Measurements from ENCODE around the gene PJA1. TPM values are rescaled to one million over a fixed set of nuclear protein-coding genes. Genes with fewer than 3 reads are reported as not detected.

PJA1 gene
- polyA plus RNA-seq, 2 of the 4 experiments (the other 2 are of a cell fraction), result 19.6 to 20.2 TPM

DNA sequence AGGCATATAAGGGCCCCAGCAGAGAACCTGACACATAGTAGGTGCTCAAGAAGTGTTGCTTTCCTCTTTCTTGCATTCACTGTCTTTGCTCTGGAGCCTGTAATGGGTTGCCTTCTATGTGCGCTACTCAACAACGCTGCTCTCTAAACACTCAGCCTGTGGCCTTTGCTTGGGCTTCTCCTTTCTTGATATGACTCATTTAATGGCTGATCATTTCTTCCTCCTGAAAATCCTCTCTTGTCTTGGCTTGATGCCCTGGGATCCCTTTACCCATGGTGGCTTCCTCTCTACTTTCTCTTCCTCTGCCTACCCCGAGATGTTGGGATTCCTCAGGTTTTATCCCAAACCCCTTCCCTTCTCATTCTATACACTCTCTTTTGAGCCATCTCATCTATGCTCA, 19.9 kb upstream of the PJA1 start:
- POLR2A ChIA-PET, result no interaction called here
- no peak for TF ChIP-seq ZFP36 (IDR thresholded peaks at IDR 0.05; ENCODE audit: borderline replicate concordance, partially characterized antibody)
- TF ChIP-seq TFCP2L1 (CRISPR knock-in tag; IDR thresholded peaks at IDR 0.05), result no peak
- no peak for TF ChIP-seq KDM1A (IDR thresholded peaks at IDR 0.05; ENCODE audit: low read depth)
- no peak for TF ChIP-seq MAZ (IDR thresholded peaks at IDR 0.05; ENCODE audit: borderline replicate concordance, low read depth, low read length)
- no peak for TF ChIP-seq ESRRA (IDR thresholded peaks at IDR 0.05; ENCODE audit: borderline replicate concordance, low read length)
- no peak for TF ChIP-seq TP53 (CRISPR knock-in tag; IDR thresholded peaks at IDR 0.05)
- TF ChIP-seq RARB (CRISPR knock-in tag; IDR thresholded peaks at IDR 0.05), result no peak
- TF ChIP-seq HOXB5 (CRISPR knock-in tag; IDR thresholded peaks at IDR 0.05), result no peak
- TF ChIP-seq NR3C1 (IDR thresholded peaks at IDR 0.05), result no peak
- no peak for TF ChIP-seq CBX8 (IDR thresholded peaks at IDR 0.05)
- no peak for TF ChIP-seq KDM5A (IDR thresholded peaks at IDR 0.05)
- no peak for TF ChIP-seq HOXB13 (CRISPR knock-in tag; IDR thresholded peaks at IDR 0.05; ENCODE audit: low read depth)
- no peak for TF ChIP-seq JUNB (IDR thresholded peaks at IDR 0.05)
- TF ChIP-seq, protein P1, sequence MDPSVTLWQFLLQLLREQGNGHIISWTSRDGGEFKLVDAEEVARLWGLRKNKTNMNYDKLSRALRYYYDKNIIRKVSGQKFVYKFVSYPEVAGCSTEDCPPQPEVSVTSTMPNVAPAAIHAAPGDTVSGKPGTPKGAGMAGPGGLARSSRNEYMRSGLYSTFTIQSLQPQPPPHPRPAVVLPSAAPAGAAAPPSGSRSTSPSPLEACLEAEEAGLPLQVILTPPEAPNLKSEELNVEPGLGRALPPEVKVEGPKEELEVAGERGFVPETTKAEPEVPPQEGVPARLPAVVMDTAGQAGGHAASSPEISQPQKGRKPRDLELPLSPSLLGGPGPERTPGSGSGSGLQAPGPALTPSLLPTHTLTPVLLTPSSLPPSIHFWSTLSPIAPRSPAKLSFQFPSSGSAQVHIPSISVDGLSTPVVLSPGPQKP (IDR thresholded peaks at IDR 0.05; ENCODE audit: low read depth, low read length), result no peak
- Histone ChIP-seq H3K4me2 (no peak overlapping the region), H3K9me3 (no peaks in the 10 kb centered on the region), H3K4me3 (no peak overlapping the region), H3K4me1 (no peaks in the 10 kb centered on the region), H3K27ac (no peak overlapping the region)
- CTCF ChIA-PET, result no interaction called here
- DNase-seq (ENCODE audit: low read depth in 1 of 2, low spot score in 1 of 2), result no peak
- FAIRE-seq, result no peak
- no peak for ATAC-seq
- 55% methylated on average over 3 of the region's 3 CpGs for WGBS (ENCODE audit: missing lambda C conversion rate)

DNA sequence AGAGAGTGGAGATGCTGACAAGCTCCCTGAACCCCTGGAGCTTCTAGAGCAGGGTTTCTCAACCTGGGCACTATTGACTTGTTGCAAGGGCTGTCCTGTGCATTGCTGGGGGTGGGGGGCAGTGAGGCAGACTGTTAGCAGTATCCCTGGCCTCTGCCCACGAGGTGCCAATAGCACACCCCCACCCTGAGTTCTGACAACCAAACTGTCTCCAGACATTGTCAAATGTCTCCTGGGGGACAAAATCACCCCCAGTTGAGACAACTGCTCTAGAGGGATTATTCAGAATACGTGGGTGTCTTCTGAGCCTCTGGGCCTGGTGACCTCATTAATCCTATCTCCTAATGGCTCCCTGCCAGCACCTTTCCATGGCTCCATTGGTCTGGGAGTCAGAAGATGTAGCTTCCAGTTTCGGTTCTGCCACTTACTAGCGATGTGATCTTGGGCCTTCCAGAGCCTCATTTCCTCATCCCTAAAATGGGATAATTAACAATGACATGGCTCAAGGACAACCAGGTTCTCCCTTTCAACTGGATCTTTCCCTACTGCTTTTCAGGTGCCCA, 17.6 kb upstream of the PJA1 start:
- CTCF ChIA-PET, result no interaction called here
- 49% methylated on average over 4 of the region's 4 CpGs for WGBS (ENCODE audit: missing lambda C conversion rate)

DNA sequence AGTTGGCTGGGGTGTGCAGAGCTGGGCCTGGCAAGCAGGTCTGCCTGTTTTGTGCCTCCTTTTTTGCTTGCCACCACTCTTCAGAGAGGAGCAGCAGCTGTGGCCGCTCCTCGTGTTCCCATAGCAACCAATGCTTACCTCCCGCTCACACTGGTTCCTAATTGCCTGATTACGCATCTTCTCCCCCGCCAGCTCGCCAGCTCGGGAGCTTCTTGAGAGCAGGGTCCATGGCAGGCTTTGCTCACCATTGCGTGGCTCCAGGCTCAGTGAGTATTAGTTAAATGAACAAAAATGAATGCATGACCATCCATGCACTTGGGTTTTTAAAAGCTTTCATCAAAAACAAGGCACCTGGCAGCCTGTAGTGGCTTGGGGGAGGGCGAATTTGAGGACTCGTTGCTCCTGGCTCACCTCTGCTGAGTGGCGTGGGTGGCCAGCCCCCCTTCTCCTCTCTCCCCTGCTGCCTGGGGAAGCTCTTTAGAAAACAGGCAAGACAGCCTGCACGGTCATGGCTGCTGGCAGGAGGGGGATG, 14.2 kb upstream of the PJA1 start:
- CTCF ChIA-PET, result interaction anchor here (1.1 to 1.3 kb wide), 2 partner anchors 43 to 46 kb away, joined by 3 read pairs; no protein-coding TSS in a partner anchor
- no peak for ATAC-seq
- POLR2A ChIA-PET, result no interaction called here

More for the DNA sequence above, 17.6 kb upstream of the PJA1 start:
- DNase-seq (ENCODE audit: low read depth in 1 of 2, low spot score in 1 of 2) (no peak), ATAC-seq (no peak), FAIRE-seq (no peak)
- POLR2A ChIA-PET, result no interaction called here
- no peak overlapping the region for H3K4me3 ChIP-seq
- no peak overlapping the region for H3K4me2 ChIP-seq
- no peaks in the 10 kb centered on the region for H3K9me3 ChIP-seq
- H3K27ac ChIP-seq, result no peak overlapping the region
- no peaks in the 10 kb centered on the region for H3K4me1 ChIP-seq
- no peak for TF ChIP-seq NPAS2 (CRISPR knock-in tag; IDR thresholded peaks at IDR 0.05; ENCODE audit: borderline replicate concordance)
- TF ChIP-seq RNF2 (IDR thresholded peaks at IDR 0.05; ENCODE audit: borderline replicate concordance, low read depth), result no peak
- TF ChIP-seq, protein P2, sequence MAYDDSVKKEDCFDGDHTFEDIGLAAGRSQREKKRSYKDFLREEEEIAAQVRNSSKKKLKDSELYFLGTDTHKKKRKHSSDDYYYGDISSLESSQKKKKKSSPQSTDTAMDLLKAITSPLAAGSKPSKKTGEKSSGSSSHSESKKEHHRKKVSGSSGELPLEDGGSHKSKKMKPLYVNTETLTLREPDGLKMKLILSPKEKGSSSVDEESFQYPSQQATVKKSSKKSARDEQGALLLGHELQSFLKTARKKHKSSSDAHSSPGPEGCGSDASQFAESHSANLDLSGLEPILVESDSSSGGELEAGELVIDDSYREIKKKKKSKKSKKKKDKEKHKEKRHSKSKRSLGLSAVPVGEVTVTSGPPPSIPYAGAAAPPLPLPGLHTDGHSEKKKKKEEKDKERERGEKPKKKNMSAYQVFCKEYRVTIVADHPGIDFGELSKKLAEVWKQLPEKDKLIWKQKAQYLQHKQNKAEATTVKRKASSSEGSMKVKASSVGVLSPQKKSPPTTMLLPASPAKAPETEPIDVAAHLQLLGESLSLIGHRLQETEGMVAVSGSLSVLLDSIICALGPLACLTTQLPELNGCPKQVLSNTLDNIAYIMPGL (CRISPR knock-in tag; IDR thresholded peaks at IDR 0.05; ENCODE audit: borderline replicate concordance), result no peak
- TF ChIP-seq CHD2 (IDR thresholded peaks at IDR 0.05; ENCODE audit: low read length, partially characterized antibody), result no peak

More for the DNA sequence above, 14.2 kb upstream of the PJA1 start:
- no peak for TF ChIP-seq KDM5A (IDR thresholded peaks at IDR 0.05)
- TF ChIP-seq EP300 (IDR thresholded peaks at IDR 0.05), result no peak
- no peak for TF ChIP-seq HOXA7 (CRISPR knock-in tag; IDR thresholded peaks at IDR 0.05)
- no peak for TF ChIP-seq ESRRA (IDR thresholded peaks at IDR 0.05; ENCODE audit: borderline replicate concordance, low read length)
- TF ChIP-seq, protein P3, sequence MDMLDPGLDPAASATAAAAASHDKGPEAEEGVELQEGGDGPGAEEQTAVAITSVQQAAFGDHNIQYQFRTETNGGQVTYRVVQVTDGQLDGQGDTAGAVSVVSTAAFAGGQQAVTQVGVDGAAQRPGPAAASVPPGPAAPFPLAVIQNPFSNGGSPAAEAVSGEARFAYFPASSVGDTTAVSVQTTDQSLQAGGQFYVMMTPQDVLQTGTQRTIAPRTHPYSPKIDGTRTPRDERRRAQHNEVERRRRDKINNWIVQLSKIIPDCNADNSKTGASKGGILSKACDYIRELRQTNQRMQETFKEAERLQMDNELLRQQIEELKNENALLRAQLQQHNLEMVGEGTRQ (IDR thresholded peaks at IDR 0.05), result no peak
- TF ChIP-seq JUNB (IDR thresholded peaks at IDR 0.05), result no peak
- no peak for TF ChIP-seq RARB (CRISPR knock-in tag; IDR thresholded peaks at IDR 0.05)
- no peak for TF ChIP-seq HOXB5 (CRISPR knock-in tag; IDR thresholded peaks at IDR 0.05)
- TF ChIP-seq HDAC2 (IDR thresholded peaks at IDR 0.05), result no peak
- TF ChIP-seq POLR2AphosphoS2 (conservative IDR thresholded peaks at IDR 0.05; ENCODE audit: low read length), result no peak
- no peak for TF ChIP-seq PHF8 (IDR thresholded peaks at IDR 0.05; ENCODE audit: borderline replicate concordance, low read depth)
- no peak for TF ChIP-seq CEBPB (IDR thresholded peaks at IDR 0.05)
- TF ChIP-seq ZSCAN20 (CRISPR knock-in tag; IDR thresholded peaks at IDR 0.05), result no peak
- TF ChIP-seq SMC3 (IDR thresholded peaks at IDR 0.05), result no peak
- no peak for TF ChIP-seq HEYL (CRISPR knock-in tag; IDR thresholded peaks at IDR 0.05)
- TF ChIP-seq MAZ (IDR thresholded peaks at IDR 0.05; ENCODE audit: borderline replicate concordance, low read depth, low read length), result no peak
- no peak for TF ChIP-seq FOSL2 (IDR thresholded peaks at IDR 0.05)
- TF ChIP-seq FOSL2 (CRISPR knock-in tag; IDR thresholded peaks at IDR 0.05), result no peak
- TF ChIP-seq, protein P4, sequence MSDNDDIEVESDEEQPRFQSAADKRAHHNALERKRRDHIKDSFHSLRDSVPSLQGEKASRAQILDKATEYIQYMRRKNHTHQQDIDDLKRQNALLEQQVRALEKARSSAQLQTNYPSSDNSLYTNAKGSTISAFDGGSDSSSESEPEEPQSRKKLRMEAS (IDR thresholded peaks at IDR 0.05), result no peak
- Histone ChIP-seq H3K4me1 (no peaks in the 10 kb centered on the region), H3K4me3 (no peak overlapping the region), H3K4me2 (no peak overlapping the region), H3K27ac (no peak overlapping the region), H3K9me3 (no peaks in the 10 kb centered on the region)
- WGBS (ENCODE audit: missing lambda C conversion rate), result 57% methylated on average over 11 of the region's 12 CpGs
- FAIRE-seq (no peak), DNase-seq (ENCODE audit: low read depth in 1 of 2, low spot score in 1 of 2) (no peak)
